Transverse colon (tissue), 4 donors: ENCODE results near the gene BMP7. TPM values are rescaled to one million over a fixed set of nuclear protein-coding genes. Genes with fewer than 3 reads are reported as not detected.
A peak's percentile ranks its signal among the peaks of the same experiment; 100 is the strongest.

Source experiments
- DNase-seq: peaks from one replicate; pipeline ENCODE4 v3.0.0-alpha.2; 2019
- H3K27ac ChIP-seq, 4 donors: fragments of 200-600 bp; sonication (generic); 2 replicates each; pipeline ENCODE4 v1.5.1; 2016 to 2018; ENCODE audit warnings: inconsistent platforms in 4 of 4
- H3K27me3 ChIP-seq: fragments of 200-600 bp; sonication (generic); 2 replicates; pipeline ENCODE4 v1.5.1; 2017; ENCODE audit warnings: inconsistent platforms
- H3K36me3 ChIP-seq, 4 donors: fragments of 200-600 bp; sonication (generic); 2 replicates each; pipeline ENCODE4 v1.5.1; 2017 to 2019; ENCODE audit warnings: inconsistent platforms in 4 of 4
- H3K4me1 ChIP-seq, 4 donors: fragments of 200-600 bp; sonication (generic); 2 replicates each; pipeline ENCODE4 v1.5.1; 2017 to 2020; ENCODE audit warnings: inconsistent platforms in 4 of 4
- H3K4me3 ChIP-seq, 4 donors: fragments of 200-600 bp; sonication (generic); 1 replicate in 1 of 4; 2 replicates in 3 of 4; pipeline versions ENCODE4 v1.5.1 to v1.6.1; 2017 to 2019; ENCODE audit warnings: inconsistent platforms in 4 of 4
- H3K9me3 ChIP-seq, 2 donors: fragments of 200-600 bp; sonication (generic); 2 replicates each; pipeline ENCODE4 v1.5.1; 2017 to 2019; ENCODE audit warnings: inconsistent platforms in 2 of 2
- EP300 ChIP-seq: sonication (generic); formaldehyde crosslinking; IDR thresholded peaks from one replicate; pipeline ENCODE4 v1.6.1; 2017; ENCODE audit warnings: antibody characterized with exemption, low read depth
- POLR2A ChIP-seq: fragments of 450-650 bp; IDR thresholded peaks from one replicate; pipeline ENCODE4 v1.6.1; 2016; ENCODE audit warnings: antibody characterized with exemption, mild to moderate bottlenecking, moderate library complexity
- POLR2AphosphoS5 ChIP-seq, 3 donors: sonication (generic); formaldehyde crosslinking; IDR thresholded peaks; one replicate each; pipeline ENCODE4 v1.6.1; 2016; ENCODE audit warnings: antibody characterized with exemption in 3 of 3
- WGBS, 2 donors: methylation state at CpG; one replicate each; pipeline ENCODE4 v1.1.5; 2018; ENCODE audit warnings: low coverage in 1 of 2; 5-methylcytosine and 5-hydroxymethylcytosine counted together
- in situ Hi-C, 4 donors: fragments of 200-750 bp; cut with MboI; loops; one replicate each; pipeline versions ENCODE4 v1.15.0 to v1.15.1; 2017; ENCODE audit warnings: low sequenced_read_pairs in 3 of 4, low pct_ligation_motif_present in 1 of 4, low pct_unique_long_range_greater_than_20kb in 1 of 4
- intact Hi-C: fragments of 100-400 bp; cut with DNase I; formaldehyde crosslinking; loops from one replicate; pipeline ENCODE4 v1.15.1; 2023; ENCODE audit warnings: low total_unique reads
- total RNA-seq, 4 donors: library from RNA; depleted of rRNA; stranded (reverse); fragments of >200 nt; gene quantifications; one replicate each; pipeline ENCODE4 v1.1.0, GENCODE V29; 2016
- TF ChIP-seq, protein P1 (sequence below), 5 experiments: fragments of 200-600 bp in 3 of 5; fragments of 450-650 bp in 2 of 5; sonication (generic) in 3 of 5; IDR thresholded peaks; 1 replicate in 2 of 5; 2 replicates in 3 of 5; pipeline ENCODE4 v1.5.1; 2016 to 2017; ENCODE audit warnings: antibody characterized with exemption in 5 of 5, inconsistent platforms in 3 of 5, mild to moderate bottlenecking in 2 of 5, moderate library complexity in 1 of 5

Gene BMP7
- total RNA-seq, 4 donors from 2014 or later: 1.4 to 2.2 (median 1.5) TPM; not detected in 1

- DNase-seq: no peak
- Histone ChIP-seq H3K4me3 (no peak overlapping the region), H3K4me1 (peaks cover 0 to 9% (median 4%) of the 10 kb centered on the region in 4 donors), H3K27me3 (no peaks in the 10 kb centered on the region), H3K9me3 (no peaks in the 10 kb centered on the region), H3K27ac (peak overlapping the region in 2 of 4 donors; percentile 36 to 61), H3K36me3 (no peaks in the 10 kb centered on the region)
- in situ Hi-C loops (no loop called here), intact Hi-C loops (no loop called here)
- 84 to 85% methylated on average over 3 to 8 of the region's 8 CpGs for whole genome bisulfite sequencing, 2 donors
- no peak for TF ChIP-seq POLR2AphosphoS5 (IDR thresholded peaks at IDR 0.05)
- no peak for TF ChIP-seq EP300
- TF ChIP-seq, protein P1, sequence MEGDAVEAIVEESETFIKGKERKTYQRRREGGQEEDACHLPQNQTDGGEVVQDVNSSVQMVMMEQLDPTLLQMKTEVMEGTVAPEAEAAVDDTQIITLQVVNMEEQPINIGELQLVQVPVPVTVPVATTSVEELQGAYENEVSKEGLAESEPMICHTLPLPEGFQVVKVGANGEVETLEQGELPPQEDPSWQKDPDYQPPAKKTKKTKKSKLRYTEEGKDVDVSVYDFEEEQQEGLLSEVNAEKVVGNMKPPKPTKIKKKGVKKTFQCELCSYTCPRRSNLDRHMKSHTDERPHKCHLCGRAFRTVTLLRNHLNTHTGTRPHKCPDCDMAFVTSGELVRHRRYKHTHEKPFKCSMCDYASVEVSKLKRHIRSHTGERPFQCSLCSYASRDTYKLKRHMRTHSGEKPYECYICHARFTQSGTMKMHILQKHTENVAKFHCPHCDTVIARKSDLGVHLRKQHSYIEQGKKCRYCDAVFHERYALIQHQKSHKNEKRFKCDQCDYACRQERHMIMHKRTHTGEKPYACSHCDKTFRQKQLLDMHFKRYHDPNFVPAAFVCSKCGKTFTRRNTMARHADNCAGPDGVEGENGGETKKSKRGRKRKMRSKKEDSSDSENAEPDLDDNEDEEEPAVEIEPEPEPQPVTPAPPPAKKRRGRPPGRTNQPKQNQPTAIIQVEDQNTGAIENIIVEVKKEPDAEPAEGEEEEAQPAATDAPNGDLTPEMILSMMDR (IDR thresholded peaks at IDR 0.05): no peak
- no peak for TF ChIP-seq POLR2A
Observed at GRCh38 chr20:57167292-57167655, 99.2 kb downstream of the BMP7 start.

- intact Hi-C loops: no loop called here
- H3K27ac ChIP-seq: no peak overlapping the region
Observed at GRCh38 chr20:57166568-57167291, 99.7 kb downstream of the BMP7 start.

DNA sequence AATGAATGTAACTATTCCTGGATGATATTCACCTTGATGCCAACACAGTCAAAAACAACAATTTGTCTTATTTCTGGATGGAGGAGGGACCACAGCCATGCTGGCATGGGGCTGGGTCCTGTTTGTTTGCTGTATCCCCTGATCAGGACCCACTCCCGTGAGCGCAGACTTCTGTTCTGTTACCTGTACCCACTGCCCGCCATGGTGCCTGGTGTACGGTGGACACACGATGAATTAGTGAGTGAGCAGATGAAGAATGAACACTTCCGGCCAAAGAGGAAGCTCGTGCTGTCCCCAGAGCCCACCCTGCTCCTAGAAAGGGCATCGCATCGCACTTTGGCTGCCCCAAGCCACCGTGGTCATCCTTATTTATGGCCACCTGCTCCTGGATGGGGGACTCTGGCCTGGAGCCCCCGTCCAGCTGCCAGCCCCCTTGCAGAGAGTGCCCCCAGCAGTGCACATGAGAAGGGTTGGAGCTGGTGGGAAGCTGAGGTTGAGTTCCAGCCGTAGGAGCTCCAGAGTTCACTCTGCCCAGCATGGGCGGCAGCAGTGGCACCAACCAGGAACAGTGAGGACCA, 100.9 kb downstream of the BMP7 start:
- no peak for DNase-seq
- TF ChIP-seq POLR2AphosphoS5 (IDR thresholded peaks at IDR 0.05): no peak
- no peak for TF ChIP-seq EP300
- no peak for TF ChIP-seq POLR2A
- TF ChIP-seq, protein P1 (IDR thresholded peaks at IDR 0.05): no peak
- in situ Hi-C loops: no loop called here
- H3K4me1 ChIP-seq: peaks cover 0 to 9% (median 4%) of the 10 kb centered on the region in 4 donors
- no peak overlapping the region for H3K27ac ChIP-seq
- no peaks in the 10 kb centered on the region for H3K27me3 ChIP-seq
- no peak overlapping the region for H3K4me3 ChIP-seq
- H3K36me3 ChIP-seq: no peaks in the 10 kb centered on the region
- intact Hi-C loops: no loop called here
- no peaks in the 10 kb centered on the region for H3K9me3 ChIP-seq
- WGBS, 2 donors: 91 to 92% methylated on average over 2 to 13 of the region's 13 CpGs

More at GRCh38 chr20:57166568-57167291, 99.7 kb downstream of the BMP7 start:
- Histone ChIP-seq H3K27me3 (no peaks in the 10 kb centered on the region), H3K36me3 (no peaks in the 10 kb centered on the region), H3K4me1 (peaks cover 0 to 9% (median 4%) of the 10 kb centered on the region in 4 donors), H3K4me3 (no peak overlapping the region), H3K9me3 (no peaks in the 10 kb centered on the region)
- 82% methylated on average over 18 of the region's 18 CpGs; no CpG with 5 or more reads in 1 of the 2 donors for WGBS, 2 donors
- in situ Hi-C loops: no loop called here
- no peak for DNase-seq
- no peak for TF ChIP-seq POLR2AphosphoS5 (IDR thresholded peaks at IDR 0.05)
- no peak for TF ChIP-seq POLR2A

DNA sequence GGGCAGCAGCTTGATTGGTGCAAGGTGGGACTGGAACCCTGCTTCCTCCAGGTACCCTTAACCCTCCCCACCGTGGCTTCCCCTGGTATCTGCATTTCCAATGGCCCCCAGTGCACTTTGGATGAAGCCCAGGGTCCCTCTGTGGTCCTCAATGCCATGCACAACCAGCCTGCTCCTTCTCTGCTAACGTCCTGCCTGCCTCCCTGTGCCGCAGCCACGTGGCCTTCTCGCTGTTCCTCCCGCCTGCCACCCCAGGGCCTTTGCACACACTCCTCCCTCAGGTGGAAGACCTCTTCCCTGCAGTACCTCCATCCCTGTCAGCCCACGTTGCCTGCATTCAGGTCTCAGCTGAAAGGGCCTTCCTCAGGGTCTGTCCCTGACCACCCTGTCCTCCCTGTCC, 101.6 kb downstream of the BMP7 start:
- Histone ChIP-seq H3K4me1 (peaks cover 0 to 9% (median 4%) of the 10 kb centered on the region in 4 donors), H3K27ac (no peak overlapping the region), H3K36me3 (no peaks in the 10 kb centered on the region), H3K9me3 (no peaks in the 10 kb centered on the region), H3K27me3 (no peaks in the 10 kb centered on the region), H3K4me3 (no peak overlapping the region)
- TF ChIP-seq, protein P1 (IDR thresholded peaks at IDR 0.05): no peak
- no peak for TF ChIP-seq POLR2AphosphoS5 (IDR thresholded peaks at IDR 0.05)
- TF ChIP-seq POLR2A: no peak
- TF ChIP-seq EP300: no peak
- in situ Hi-C loops: no loop called here
- intact Hi-C loops: no loop called here
- WGBS, 2 donors: 78% methylated on average over 7 of the region's 7 CpGs; no CpG with 5 or more reads in 1 of the 2 donors
- no peak for DNase-seq
